GM23338 (cell line): ENCODE measurements around the gene APIP. TPM values are rescaled to one million over a fixed set of nuclear protein-coding genes. Genes with fewer than 3 reads are reported as not detected.

ENCODE experiments used
- ATAC-seq: fragments of 200-7000 bp; cut with Tn5 transposase; 3 replicates; pipeline ENCODE4 v1.9.1; 2020
- DNase-seq: peaks from one replicate; pipeline ENCODE4 v3.0.0-alpha.2; 2015; ENCODE audit warnings: low spot score
- H2AFZ ChIP-seq: fragments of 200-600 bp; sonication (generic); 2 replicates; pipeline ENCODE4 v1.8.0; 2016; ENCODE audit warnings: antibody characterized with exemption, mild to moderate bottlenecking, moderate library complexity
- H3F3A ChIP-seq: fragments of 200-600 bp; sonication (generic); replicated peaks from 2 replicates; pipeline ENCODE4 v1.8.0; 2017; ENCODE audit warnings: antibody characterized with exemption, mixed run types, low read depth
- H3K27ac ChIP-seq: fragments of 200-600 bp; sonication (generic); 2 replicates; pipeline ENCODE4 v1.6.1; 2016; ENCODE audit warnings: low read depth
- H3K27me3 ChIP-seq: fragments of 200-600 bp; sonication (generic); 2 replicates; pipeline ENCODE4 v1.8.0; 2016; ENCODE audit warnings: mild to moderate bottlenecking, mixed run types, moderate library complexity; ENCODE audit not compliant: insufficient read depth
- H3K36me3 ChIP-seq: fragments of 200-600 bp; sonication (generic); 2 replicates; pipeline ENCODE4 v1.8.0; 2016; ENCODE audit warnings: mild to moderate bottlenecking; ENCODE audit not compliant: insufficient read depth
- H3K4me1 ChIP-seq: fragments of 200-600 bp; sonication (generic); 2 replicates; pipeline ENCODE4 v1.8.0; 2016; ENCODE audit warnings: mild to moderate bottlenecking, moderate library complexity; ENCODE audit not compliant: insufficient read depth
- H3K4me2 ChIP-seq: fragments of 200-600 bp; sonication (generic); 2 replicates; pipeline ENCODE4 v1.7.1; 2017; ENCODE audit warnings: mixed run types
- H3K4me3 ChIP-seq: fragments of 200-600 bp; sonication (generic); 2 replicates; pipeline ENCODE4 v1.6.1; 2016; ENCODE audit warnings: mixed run types
- H3K79me2 ChIP-seq: fragments of 200-600 bp; sonication (generic); replicated peaks from 2 replicates; pipeline ENCODE4 v1.8.0; 2017; ENCODE audit warnings: mild to moderate bottlenecking; ENCODE audit not compliant: insufficient read depth
- H3K9me2 ChIP-seq: fragments of 200-600 bp; sonication (generic); 2 replicates; pipeline ENCODE4 v1.8.0; 2017; ENCODE audit not compliant: insufficient read depth
- H4K20me1 ChIP-seq: fragments of 200-600 bp; sonication (generic); replicated peaks from 2 replicates; pipeline ENCODE4 v1.8.0; 2017; ENCODE audit warnings: mild to moderate bottlenecking; ENCODE audit not compliant: insufficient read depth
- H3K27ac Mint-ChIP-seq: 2 replicates; pipeline ENCODE4 v1.8.0; 2020; ENCODE audit warnings: inconsistent platforms, mild to moderate bottlenecking, moderate library complexity, mixed read lengths
- H3K27me3 Mint-ChIP-seq: 3 replicates; pipeline ENCODE4 v1.8.0; 2022; ENCODE audit warnings: low read depth, mild to moderate bottlenecking, moderate library complexity, mixed read lengths, inconsistent platforms; ENCODE audit not compliant: insufficient read depth, poor library complexity
- H3K36me3 Mint-ChIP-seq: 3 replicates; pipeline ENCODE4 v1.8.0; 2021; ENCODE audit warnings: low read depth, mild to moderate bottlenecking, inconsistent platforms, moderate library complexity, mixed read lengths
- H3K4me1 Mint-ChIP-seq: 3 replicates; pipeline ENCODE4 v1.8.0; 2020; ENCODE audit warnings: mild to moderate bottlenecking, inconsistent platforms, mixed read lengths
- H3K4me3 Mint-ChIP-seq: 3 replicates; pipeline ENCODE4 v1.8.0; 2021; ENCODE audit warnings: moderate library complexity, mild to moderate bottlenecking, inconsistent platforms, mixed read lengths
- H3K9me3 Mint-ChIP-seq: 3 replicates; pipeline ENCODE4 v1.8.0; 2020; ENCODE audit warnings: moderate library complexity, mild to moderate bottlenecking, inconsistent platforms, mixed read lengths
- JUNB ChIP-seq: IDR thresholded peaks from one replicate; pipeline ENCODE4 v1.6.1; 2016; ENCODE audit warnings: antibody characterized with exemption; ENCODE audit not compliant: unreplicated experiment
- STAT1 ChIP-seq: IDR thresholded peaks from one replicate; pipeline ENCODE4 v1.6.1; 2016; ENCODE audit warnings: antibody characterized with exemption; ENCODE audit not compliant: unreplicated experiment
- ZNF114 ChIP-seq: fragments of 250-450 bp; sonication (Bioruptor Pico); IDR thresholded peaks from 2 replicates; pipeline ENCODE4 v1.5.0; 2020; ENCODE audit warnings: mild to moderate bottlenecking, moderate library complexity
- polyA plus RNA-seq: library from polyadenylated mRNA; unstranded; fragments of >200 nt; fragmentation: Nextera tagmentation; extraction: Ambion mirVana; gene quantifications from 2 replicates; pipeline ENCODE4 v1.2.1, GENCODE V29; 2016
- total RNA-seq: library from RNA; depleted of rRNA; stranded (reverse); fragments of >200 nt; shearing (Covaris generic); gene quantifications from 2 replicates; pipeline ENCODE4 v1.2.3, GENCODE V29; 2014
- TF ChIP-seq, protein P1 (sequence below), 2 experiments: fragments of 200-600 bp in 1 of 2; sonication (generic) in 1 of 2; conservative IDR thresholded peaks; 2 replicates each; pipeline versions ENCODE4 v1.5.1 to v1.6.1; 2016 to 2017; ENCODE audit warnings: antibody characterized with exemption in 2 of 2, low read depth in 2 of 2, mild to moderate bottlenecking in 2 of 2, moderate library complexity in 1 of 2
- TF ChIP-seq, protein P2 (sequence below): IDR thresholded peaks from one replicate; pipeline ENCODE4 v1.6.1; 2018; ENCODE audit warnings: antibody characterized with exemption; ENCODE audit not compliant: unreplicated experiment

APIP gene
- total and polyA plus RNA-seq, 2 experiments from 2014 or later: 35.7 to 50.3 TPM

- H3K4me2 ChIP-seq: no peak overlapping the region
- no peaks in the 10 kb centered on the region for H3F3A ChIP-seq
- no peak overlapping the region for H2AFZ ChIP-seq
- no peak overlapping the region for H3K4me3 ChIP-seq
- TF ChIP-seq, protein P1, sequence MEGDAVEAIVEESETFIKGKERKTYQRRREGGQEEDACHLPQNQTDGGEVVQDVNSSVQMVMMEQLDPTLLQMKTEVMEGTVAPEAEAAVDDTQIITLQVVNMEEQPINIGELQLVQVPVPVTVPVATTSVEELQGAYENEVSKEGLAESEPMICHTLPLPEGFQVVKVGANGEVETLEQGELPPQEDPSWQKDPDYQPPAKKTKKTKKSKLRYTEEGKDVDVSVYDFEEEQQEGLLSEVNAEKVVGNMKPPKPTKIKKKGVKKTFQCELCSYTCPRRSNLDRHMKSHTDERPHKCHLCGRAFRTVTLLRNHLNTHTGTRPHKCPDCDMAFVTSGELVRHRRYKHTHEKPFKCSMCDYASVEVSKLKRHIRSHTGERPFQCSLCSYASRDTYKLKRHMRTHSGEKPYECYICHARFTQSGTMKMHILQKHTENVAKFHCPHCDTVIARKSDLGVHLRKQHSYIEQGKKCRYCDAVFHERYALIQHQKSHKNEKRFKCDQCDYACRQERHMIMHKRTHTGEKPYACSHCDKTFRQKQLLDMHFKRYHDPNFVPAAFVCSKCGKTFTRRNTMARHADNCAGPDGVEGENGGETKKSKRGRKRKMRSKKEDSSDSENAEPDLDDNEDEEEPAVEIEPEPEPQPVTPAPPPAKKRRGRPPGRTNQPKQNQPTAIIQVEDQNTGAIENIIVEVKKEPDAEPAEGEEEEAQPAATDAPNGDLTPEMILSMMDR (conservative IDR thresholded peaks at IDR 0.05; ENCODE audit: low read depth in 2 of 2): peak; percentile 47 to 58
- TF ChIP-seq JUNB: no peak
- no peak for TF ChIP-seq STAT1
- TF ChIP-seq ZNF114 (CRISPR knock-in tag): no peak
- H4K20me1 ChIP-seq: no peaks in the 10 kb centered on the region
- Mint-ChIP-seq H3K36me3 (no peaks in the 10 kb centered on the region), H3K4me3 (no peak overlapping the region), H3K9me3 (no peaks in the 10 kb centered on the region), H3K27ac (no peak overlapping the region), H3K4me1 (no peaks in the 10 kb centered on the region), H3K27me3 (peaks cover 5% of the 10 kb centered on the region)
- H3K9me2 ChIP-seq: peaks cover 13% of the 10 kb centered on the region; the same call in 1 of the 2 replicates
- peak; percentile 97 for ATAC-seq
- H3K36me3 ChIP-seq: 0 out of 2 replicates have a peak, but pooled peaks cover 3% of the 10 kb centered on the region
- H3K4me1 ChIP-seq: no peaks in the 10 kb centered on the region
- H3K27me3 ChIP-seq: no peaks in the 10 kb centered on the region
- H3K27ac ChIP-seq: no peak overlapping the region
- H3K79me2 ChIP-seq: no peaks in the 10 kb centered on the region
- DNase-seq: peak; percentile 78
Observed at GRCh38 chr11:34869425-34869824, 46.8 kb downstream of the APIP start.

DNA sequence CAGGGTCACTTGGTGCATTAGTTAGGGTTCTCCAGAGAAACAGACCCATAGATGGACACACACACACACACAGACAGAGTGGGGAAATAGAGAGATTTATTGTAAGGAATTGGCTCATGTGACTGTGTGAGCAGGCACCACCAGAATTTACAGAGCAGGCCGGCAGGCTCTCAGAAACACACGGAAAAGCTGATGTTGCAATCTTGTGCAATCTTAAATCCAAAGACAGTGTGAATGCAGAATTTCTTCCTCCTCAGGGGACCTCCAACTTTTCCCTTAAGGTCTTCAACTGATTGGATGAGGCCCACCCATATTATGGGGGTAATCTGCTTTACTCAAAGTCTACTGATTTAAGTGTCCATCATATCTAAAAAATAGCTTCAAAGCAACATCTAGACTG lies 49.8 kb downstream of the APIP start:
- H3F3A ChIP-seq: no peaks in the 10 kb centered on the region
- H3K4me3 ChIP-seq: no peak overlapping the region
- no peak for ATAC-seq
- no peaks in the 10 kb centered on the region for H3K79me2 ChIP-seq
- no peak overlapping the region for H3K27ac ChIP-seq
- peaks cover 5% of the 10 kb centered on the region for H3K27me3 Mint-ChIP-seq
- no peak overlapping the region for H2AFZ ChIP-seq
- no peak overlapping the region for H3K27ac Mint-ChIP-seq
- H3K36me3 Mint-ChIP-seq: no peaks in the 10 kb centered on the region
- no peak for DNase-seq
- no peak overlapping the region for H3K4me2 ChIP-seq
- no peaks in the 10 kb centered on the region for H3K9me3 Mint-ChIP-seq
- peaks cover 13% of the 10 kb centered on the region; the same call in 1 of the 2 replicates for H3K9me2 ChIP-seq
- H4K20me1 ChIP-seq: no peaks in the 10 kb centered on the region
- H3K4me1 ChIP-seq: no peaks in the 10 kb centered on the region
- TF ChIP-seq, protein P2, sequence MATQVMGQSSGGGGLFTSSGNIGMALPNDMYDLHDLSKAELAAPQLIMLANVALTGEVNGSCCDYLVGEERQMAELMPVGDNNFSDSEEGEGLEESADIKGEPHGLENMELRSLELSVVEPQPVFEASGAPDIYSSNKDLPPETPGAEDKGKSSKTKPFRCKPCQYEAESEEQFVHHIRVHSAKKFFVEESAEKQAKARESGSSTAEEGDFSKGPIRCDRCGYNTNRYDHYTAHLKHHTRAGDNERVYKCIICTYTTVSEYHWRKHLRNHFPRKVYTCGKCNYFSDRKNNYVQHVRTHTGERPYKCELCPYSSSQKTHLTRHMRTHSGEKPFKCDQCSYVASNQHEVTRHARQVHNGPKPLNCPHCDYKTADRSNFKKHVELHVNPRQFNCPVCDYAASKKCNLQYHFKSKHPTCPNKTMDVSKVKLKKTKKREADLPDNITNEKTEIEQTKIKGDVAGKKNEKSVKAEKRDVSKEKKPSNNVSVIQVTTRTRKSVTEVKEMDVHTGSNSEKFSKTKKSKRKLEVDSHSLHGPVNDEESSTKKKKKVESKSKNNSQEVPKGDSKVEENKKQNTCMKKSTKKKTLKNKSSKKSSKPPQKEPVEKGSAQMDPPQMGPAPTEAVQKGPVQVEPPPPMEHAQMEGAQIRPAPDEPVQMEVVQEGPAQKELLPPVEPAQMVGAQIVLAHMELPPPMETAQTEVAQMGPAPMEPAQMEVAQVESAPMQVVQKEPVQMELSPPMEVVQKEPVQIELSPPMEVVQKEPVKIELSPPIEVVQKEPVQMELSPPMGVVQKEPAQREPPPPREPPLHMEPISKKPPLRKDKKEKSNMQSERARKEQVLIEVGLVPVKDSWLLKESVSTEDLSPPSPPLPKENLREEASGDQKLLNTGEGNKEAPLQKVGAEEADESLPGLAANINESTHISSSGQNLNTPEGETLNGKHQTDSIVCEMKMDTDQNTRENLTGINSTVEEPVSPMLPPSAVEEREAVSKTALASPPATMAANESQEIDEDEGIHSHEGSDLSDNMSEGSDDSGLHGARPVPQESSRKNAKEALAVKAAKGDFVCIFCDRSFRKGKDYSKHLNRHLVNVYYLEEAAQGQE: no peak
- H3K36me3 ChIP-seq: no peaks in the 10 kb centered on the region
- H3K27me3 ChIP-seq: no peaks in the 10 kb centered on the region
- no peaks in the 10 kb centered on the region for H3K4me1 Mint-ChIP-seq
- H3K4me3 Mint-ChIP-seq: no peak overlapping the region
